Neural cell (in vitro differentiated cells): ENCODE data around the gene HNRNPA2B1. TPM values are rescaled to one million over a fixed set of nuclear protein-coding genes. Genes with fewer than 3 reads are reported as not detected.

Experiments used
- H2AFZ ChIP-seq: fragments of 200-600, 300-800 bp; sonication (generic), shearing (Covaris generic); 2 replicates; pipeline ENCODE4 v1.6.0; 2014; ENCODE audit warnings: low read depth, mild to moderate bottlenecking, antibody characterized with exemption, low read length, moderate library complexity
- H3F3A ChIP-seq: fragments of 200-600 bp; shearing (Covaris generic); 2 replicates; pipeline ENCODE4 v1.6.1; 2016; ENCODE audit warnings: mild to moderate bottlenecking, moderate library complexity, mixed read lengths, antibody characterized with exemption, low read length; ENCODE audit not compliant: insufficient read depth, poor library complexity, severe bottlenecking
- H3K27ac ChIP-seq: fragments of 200-600, 300-800 bp; sonication (generic), shearing (Covaris generic); 2 replicates; pipeline ENCODE4 v1.5.1; 2014; ENCODE audit warnings: mild to moderate bottlenecking, low read length, moderate library complexity
- H3K27me3 ChIP-seq: fragments of 300-800, 200-600 bp; sonication (generic), shearing (Covaris generic); 2 replicates; pipeline ENCODE4 v1.6.0; 2014; ENCODE audit warnings: mild to moderate bottlenecking, low read depth, low read length, moderate library complexity; ENCODE audit not compliant: insufficient read depth
- H3K36me3 ChIP-seq: fragments of 300-800, 200-600 bp; sonication (generic), shearing (Covaris generic); 2 replicates; pipeline ENCODE4 v1.5.1; 2014; ENCODE audit warnings: mild to moderate bottlenecking, antibody characterized with exemption, low read length, moderate library complexity; ENCODE audit not compliant: insufficient read depth
- H3K4me2 ChIP-seq: fragments of 300-800, 200-600 bp; sonication (generic), shearing (Covaris generic); 2 replicates; pipeline ENCODE4 v1.6.0; 2014; ENCODE audit warnings: mild to moderate bottlenecking, low read length
- H3K4me3 ChIP-seq: fragments of 300-800, 200-600 bp; sonication (generic), shearing (Covaris generic); 2 replicates; pipeline ENCODE4 v1.5.1; 2014; ENCODE audit warnings: mild to moderate bottlenecking, low read length, moderate library complexity
- H3K79me2 ChIP-seq: fragments of 200-600 bp; shearing (Covaris generic); replicated peaks from 2 replicates; pipeline ENCODE4 v1.6.0; 2014; ENCODE audit warnings: mild to moderate bottlenecking, low read length, moderate library complexity; ENCODE audit not compliant: insufficient read depth
- H3K9ac ChIP-seq: fragments of 300-800, 200-600 bp; sonication (generic), shearing (Covaris generic); 2 replicates; pipeline ENCODE4 v1.6.1; 2016; ENCODE audit warnings: mild to moderate bottlenecking, low read length, mixed read lengths
- H3K9me2 ChIP-seq: fragments of 200-600 bp; shearing (Covaris generic); 2 replicates; pipeline ENCODE4 v1.6.1; 2016; ENCODE audit warnings: mild to moderate bottlenecking, low read length, mixed read lengths; ENCODE audit not compliant: insufficient read depth
- H3K9me3 ChIP-seq: fragments of 200-600, 300-800 bp; sonication (generic), shearing (Covaris generic); 2 replicates; pipeline ENCODE4 v1.6.1; 2016; ENCODE audit warnings: mild to moderate bottlenecking, mixed run types, low read length, moderate library complexity, mixed read lengths
- H4K20me1 ChIP-seq: fragments of 200-600 bp; shearing (Covaris generic); 2 replicates; pipeline ENCODE4 v1.6.1; 2016; ENCODE audit warnings: mild to moderate bottlenecking, mixed run types; ENCODE audit not compliant: insufficient read depth
- EP300 ChIP-seq: fragments of 450-650 bp; conservative IDR thresholded peaks from 2 replicates; pipeline ENCODE4 v1.6.1; 2014; ENCODE audit warnings: antibody characterized with exemption, mild to moderate bottlenecking, moderate library complexity; ENCODE audit not compliant: poor library complexity, severe bottlenecking
- EZH2 ChIP-seq: fragments of 200-600, 300-800 bp; shearing (Covaris generic), sonication (generic); IDR thresholded peaks from 2 replicates; pipeline ENCODE4 v1.6.1; 2014; ENCODE audit warnings: antibody characterized with exemption, low read length, borderline replicate concordance, mild to moderate bottlenecking; ENCODE audit not compliant: insufficient read depth, poor library complexity, severe bottlenecking
- MXI1 ChIP-seq: fragments of 450-650 bp; conservative IDR thresholded peaks from 2 replicates; pipeline ENCODE4 v1.6.1; 2014; ENCODE audit warnings: antibody characterized with exemption, mild to moderate bottlenecking; ENCODE audit not compliant: poor library complexity, severe bottlenecking
- POLR2AphosphoS5 ChIP-seq: IDR thresholded peaks from 2 replicates; pipeline ENCODE4 v1.6.1; 2012
- RAD21 ChIP-seq: fragments of 450-650 bp; conservative IDR thresholded peaks from 2 replicates; pipeline ENCODE4 v1.6.1; 2014; ENCODE audit warnings: antibody characterized with exemption, mild to moderate bottlenecking, moderate library complexity
- SMC3 ChIP-seq: fragments of 450-650 bp; conservative IDR thresholded peaks from 2 replicates; pipeline ENCODE4 v1.6.1; 2014; ENCODE audit warnings: antibody characterized with exemption, mild to moderate bottlenecking, moderate library complexity; ENCODE audit not compliant: poor library complexity
- TAF1 ChIP-seq: IDR thresholded peaks from 2 replicates; pipeline ENCODE4 v1.6.1; 2012; ENCODE audit warnings: low read depth
- polyA plus RNA-seq: library from polyadenylated mRNA; depleted of rRNA; stranded (reverse); fragments of >200 nt; gene quantifications from 2 replicates; pipeline ENCODE4 v1.2.3, GENCODE V29; 2014
- TF ChIP-seq, protein P1 (sequence below): IDR thresholded peaks from 2 replicates; pipeline ENCODE4 v1.6.1; 2012; ENCODE audit warnings: borderline replicate concordance
- TF ChIP-seq, protein P2 (sequence below): fragments of 450-650 bp; IDR thresholded peaks from 2 replicates; pipeline ENCODE4 v1.5.1; 2014; ENCODE audit warnings: antibody characterized with exemption, mild to moderate bottlenecking, moderate library complexity; ENCODE audit not compliant: poor library complexity, severe bottlenecking

Gene HNRNPA2B1
- polyA plus RNA-seq, 1 donor from 2014 or later = 419 TPM

DNA sequence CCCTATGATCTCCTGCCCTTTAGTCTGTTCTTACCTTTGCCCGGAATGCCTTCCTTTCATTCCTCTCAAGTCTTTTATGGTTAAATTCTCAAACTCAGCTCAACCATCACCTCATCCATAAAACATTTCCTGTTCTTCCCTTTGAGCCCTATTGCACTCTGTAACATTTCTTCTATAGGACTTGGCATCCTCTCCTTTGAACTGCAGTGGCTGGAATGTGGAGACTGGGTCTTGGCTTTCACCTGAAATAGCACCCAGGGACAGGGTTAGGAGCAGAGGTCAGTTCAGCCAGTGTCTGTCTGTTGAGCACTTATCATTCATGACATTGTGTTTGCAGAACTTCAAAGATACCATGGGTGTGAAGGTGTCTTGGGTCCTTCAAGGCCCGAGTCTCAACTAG, 41.3 kb downstream of the HNRNPA2B1 start:
- H3K36me3 ChIP-seq = no peaks in the 10 kb centered on the region
- no peak overlapping the region for H3K9ac ChIP-seq
- no peaks in the 10 kb centered on the region for H3K9me2 ChIP-seq
- no peak overlapping the region for H3K27ac ChIP-seq
- H3K9me3 ChIP-seq = no peaks in the 10 kb centered on the region
- H3K4me2 ChIP-seq = no peak overlapping the region
- no peak overlapping the region for H3K4me3 ChIP-seq
- no peaks in the 10 kb centered on the region for H3K79me2 ChIP-seq
- TF ChIP-seq TAF1 (no peak), EP300 (no peak), MXI1 (no peak), EZH2 (no peak), RAD21 (no peak)
- TF ChIP-seq, protein P1, sequence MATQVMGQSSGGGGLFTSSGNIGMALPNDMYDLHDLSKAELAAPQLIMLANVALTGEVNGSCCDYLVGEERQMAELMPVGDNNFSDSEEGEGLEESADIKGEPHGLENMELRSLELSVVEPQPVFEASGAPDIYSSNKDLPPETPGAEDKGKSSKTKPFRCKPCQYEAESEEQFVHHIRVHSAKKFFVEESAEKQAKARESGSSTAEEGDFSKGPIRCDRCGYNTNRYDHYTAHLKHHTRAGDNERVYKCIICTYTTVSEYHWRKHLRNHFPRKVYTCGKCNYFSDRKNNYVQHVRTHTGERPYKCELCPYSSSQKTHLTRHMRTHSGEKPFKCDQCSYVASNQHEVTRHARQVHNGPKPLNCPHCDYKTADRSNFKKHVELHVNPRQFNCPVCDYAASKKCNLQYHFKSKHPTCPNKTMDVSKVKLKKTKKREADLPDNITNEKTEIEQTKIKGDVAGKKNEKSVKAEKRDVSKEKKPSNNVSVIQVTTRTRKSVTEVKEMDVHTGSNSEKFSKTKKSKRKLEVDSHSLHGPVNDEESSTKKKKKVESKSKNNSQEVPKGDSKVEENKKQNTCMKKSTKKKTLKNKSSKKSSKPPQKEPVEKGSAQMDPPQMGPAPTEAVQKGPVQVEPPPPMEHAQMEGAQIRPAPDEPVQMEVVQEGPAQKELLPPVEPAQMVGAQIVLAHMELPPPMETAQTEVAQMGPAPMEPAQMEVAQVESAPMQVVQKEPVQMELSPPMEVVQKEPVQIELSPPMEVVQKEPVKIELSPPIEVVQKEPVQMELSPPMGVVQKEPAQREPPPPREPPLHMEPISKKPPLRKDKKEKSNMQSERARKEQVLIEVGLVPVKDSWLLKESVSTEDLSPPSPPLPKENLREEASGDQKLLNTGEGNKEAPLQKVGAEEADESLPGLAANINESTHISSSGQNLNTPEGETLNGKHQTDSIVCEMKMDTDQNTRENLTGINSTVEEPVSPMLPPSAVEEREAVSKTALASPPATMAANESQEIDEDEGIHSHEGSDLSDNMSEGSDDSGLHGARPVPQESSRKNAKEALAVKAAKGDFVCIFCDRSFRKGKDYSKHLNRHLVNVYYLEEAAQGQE = no peak
- peaks cover 7% of the 10 kb centered on the region for H3K27me3 ChIP-seq
- H2AFZ ChIP-seq = no peak overlapping the region
- no peaks in the 10 kb centered on the region for H4K20me1 ChIP-seq
- H3F3A ChIP-seq = no peaks in the 10 kb centered on the region

GRCh38 chr7:26157520-26158105, 42.9 kb downstream of the HNRNPA2B1 start:
- Histone ChIP-seq H3F3A (no peaks in the 10 kb centered on the region), H3K27ac (no peak overlapping the region)

More at GRCh38 chr7:26157520-26158105, 42.9 kb downstream of the HNRNPA2B1 start:
- H3K9me2 ChIP-seq = no peaks in the 10 kb centered on the region
- H3K27me3 ChIP-seq = peaks cover 23% of the 10 kb centered on the region
- H4K20me1 ChIP-seq = no peaks in the 10 kb centered on the region
- TF ChIP-seq RAD21 = no peak
- TF ChIP-seq, protein P2, sequence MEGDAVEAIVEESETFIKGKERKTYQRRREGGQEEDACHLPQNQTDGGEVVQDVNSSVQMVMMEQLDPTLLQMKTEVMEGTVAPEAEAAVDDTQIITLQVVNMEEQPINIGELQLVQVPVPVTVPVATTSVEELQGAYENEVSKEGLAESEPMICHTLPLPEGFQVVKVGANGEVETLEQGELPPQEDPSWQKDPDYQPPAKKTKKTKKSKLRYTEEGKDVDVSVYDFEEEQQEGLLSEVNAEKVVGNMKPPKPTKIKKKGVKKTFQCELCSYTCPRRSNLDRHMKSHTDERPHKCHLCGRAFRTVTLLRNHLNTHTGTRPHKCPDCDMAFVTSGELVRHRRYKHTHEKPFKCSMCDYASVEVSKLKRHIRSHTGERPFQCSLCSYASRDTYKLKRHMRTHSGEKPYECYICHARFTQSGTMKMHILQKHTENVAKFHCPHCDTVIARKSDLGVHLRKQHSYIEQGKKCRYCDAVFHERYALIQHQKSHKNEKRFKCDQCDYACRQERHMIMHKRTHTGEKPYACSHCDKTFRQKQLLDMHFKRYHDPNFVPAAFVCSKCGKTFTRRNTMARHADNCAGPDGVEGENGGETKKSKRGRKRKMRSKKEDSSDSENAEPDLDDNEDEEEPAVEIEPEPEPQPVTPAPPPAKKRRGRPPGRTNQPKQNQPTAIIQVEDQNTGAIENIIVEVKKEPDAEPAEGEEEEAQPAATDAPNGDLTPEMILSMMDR = no peak
- no peak for TF ChIP-seq EP300
- no peak for TF ChIP-seq POLR2AphosphoS5
- no peak for TF ChIP-seq EZH2
- no peak for TF ChIP-seq SMC3
- TF ChIP-seq TAF1 = no peak
- no peak for TF ChIP-seq MXI1
- TF ChIP-seq, protein P1 = no peak
- no peak overlapping the region for H3K4me3 ChIP-seq
- H3K79me2 ChIP-seq = no peaks in the 10 kb centered on the region
- no peak overlapping the region for H2AFZ ChIP-seq
- no peaks in the 10 kb centered on the region for H3K36me3 ChIP-seq
- no peaks in the 10 kb centered on the region for H3K9me3 ChIP-seq
- no peak overlapping the region for H3K4me2 ChIP-seq
- H3K9ac ChIP-seq = no peak overlapping the region
